Measurements from ENCODE around the gene CALML5. TPM values are rescaled to one million over a fixed set of nuclear protein-coding genes. Genes with fewer than 3 reads are reported as not detected.
A peak's percentile ranks its signal among the peaks of the same experiment; 100 is the strongest.

CALML5 gene
- total RNA-seq, 2 experiments from 2014 or later, result not detected

DNA sequence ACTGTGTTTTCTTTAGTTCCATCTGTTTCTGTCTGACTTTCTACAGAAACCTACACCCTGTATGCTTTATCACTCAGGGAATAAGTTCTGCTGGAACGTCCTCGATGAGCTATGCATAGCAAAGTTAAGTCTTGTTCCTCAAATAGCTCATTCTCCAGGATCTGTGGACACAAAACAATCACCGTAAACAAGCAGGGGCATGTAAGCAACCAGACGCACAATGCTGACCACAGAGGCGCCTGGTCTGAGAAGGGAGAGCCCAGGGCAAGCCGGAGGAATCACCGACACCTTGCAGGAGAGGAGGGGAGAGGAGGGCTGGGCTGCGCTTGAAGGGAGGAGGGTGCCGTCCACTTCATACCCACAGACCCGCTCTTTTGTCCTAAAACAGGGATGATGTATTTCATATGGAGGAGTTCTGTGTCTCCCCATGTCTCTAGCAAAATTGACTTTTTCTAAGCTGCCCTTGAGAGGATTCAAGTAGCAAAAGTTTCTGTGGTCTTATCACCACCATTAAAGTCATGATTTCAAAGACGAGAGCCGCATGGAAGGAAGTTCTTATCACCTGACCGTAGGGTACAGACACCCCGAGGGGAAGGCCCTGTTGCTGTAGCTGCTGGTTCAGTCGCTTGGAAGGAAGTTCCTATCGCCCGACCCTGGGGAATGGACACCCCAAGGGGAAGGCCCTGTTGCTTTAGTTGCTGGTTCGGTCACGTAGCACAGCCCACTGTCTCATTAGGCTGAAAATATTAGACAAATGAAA is 39.7 kb upstream of the CALML5 start:
- POLR2A ChIA-PET, result no interaction called here
- peaks cover 11% of the 10 kb centered on the region for H3K9me3 Mint-ChIP-seq
- H3K27ac Mint-ChIP-seq, result no peak overlapping the region
- peaks cover 6% of the 10 kb centered on the region for H3K27me3 Mint-ChIP-seq
- H3K4me3 Mint-ChIP-seq, result no peak overlapping the region
- no peaks in the 10 kb centered on the region for H3K4me1 Mint-ChIP-seq
- DNase-seq (no peak), ATAC-seq (ENCODE audit: low read depth) (no peak)
- peaks cover 2% of the 10 kb centered on the region for H3K36me3 Mint-ChIP-seq

DNA sequence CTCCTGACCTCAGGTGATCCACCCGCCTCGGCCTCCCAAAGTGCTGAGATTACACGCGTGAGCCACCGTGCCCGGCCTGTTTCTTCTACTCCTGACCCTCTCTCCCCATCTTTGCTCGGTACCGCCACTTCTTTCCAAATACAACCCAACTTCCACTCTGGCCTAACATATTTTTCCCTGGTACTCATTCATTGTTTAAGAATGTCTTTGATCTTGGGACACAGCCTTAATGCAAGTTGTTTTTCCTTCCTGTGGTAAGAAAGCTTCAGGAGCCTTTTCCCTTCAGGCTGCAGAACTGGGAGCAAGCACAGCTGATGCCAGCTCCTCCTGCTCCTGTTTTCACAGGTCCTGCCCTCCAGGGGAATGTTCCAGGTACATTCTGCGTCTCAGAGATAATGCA is 39.1 kb upstream of the CALML5 start:
- no peak overlapping the region for H3K27ac Mint-ChIP-seq
- no peak overlapping the region for H3K4me3 Mint-ChIP-seq
- POLR2A ChIA-PET, result no interaction called here
- DNase-seq (no peak), ATAC-seq (ENCODE audit: low read depth) (no peak)
- H3K4me1 Mint-ChIP-seq, result no peaks in the 10 kb centered on the region
- H3K36me3 Mint-ChIP-seq, result peaks cover 2% of the 10 kb centered on the region
- H3K27me3 Mint-ChIP-seq, result peaks cover 6% of the 10 kb centered on the region
- H3K9me3 Mint-ChIP-seq, result peaks cover 11% of the 10 kb centered on the region

DNA sequence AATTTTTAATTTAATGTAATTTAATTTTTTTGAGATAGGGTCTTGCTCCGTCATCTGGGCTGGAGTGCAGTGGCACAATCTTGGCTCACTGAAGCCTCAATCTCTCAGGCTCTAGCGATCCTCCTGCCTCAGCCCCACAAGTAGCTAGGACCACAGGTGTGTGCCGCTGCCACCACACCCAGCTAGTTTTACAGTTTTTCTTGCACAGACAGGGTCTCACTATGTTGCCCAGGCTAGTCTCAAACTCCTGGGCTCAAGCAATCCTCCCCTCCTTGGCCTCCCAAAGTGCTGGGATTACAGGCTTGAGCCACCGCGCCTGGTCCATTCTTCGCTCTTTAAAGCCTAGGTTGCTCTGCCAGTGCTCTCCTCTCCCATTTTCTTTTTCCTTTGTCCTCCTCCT is 38.3 kb upstream of the CALML5 start:
- POLR2A ChIA-PET, result no interaction called here
- Mint-ChIP-seq H3K27ac (no peak overlapping the region), H3K4me3 (no peak overlapping the region), H3K36me3 (peaks cover 2% of the 10 kb centered on the region), H3K27me3 (peaks cover 6% of the 10 kb centered on the region), H3K9me3 (peaks cover 8% of the 10 kb centered on the region), H3K4me1 (no peaks in the 10 kb centered on the region)
- DNase-seq (no peak), ATAC-seq (ENCODE audit: low read depth) (no peak)

DNA sequence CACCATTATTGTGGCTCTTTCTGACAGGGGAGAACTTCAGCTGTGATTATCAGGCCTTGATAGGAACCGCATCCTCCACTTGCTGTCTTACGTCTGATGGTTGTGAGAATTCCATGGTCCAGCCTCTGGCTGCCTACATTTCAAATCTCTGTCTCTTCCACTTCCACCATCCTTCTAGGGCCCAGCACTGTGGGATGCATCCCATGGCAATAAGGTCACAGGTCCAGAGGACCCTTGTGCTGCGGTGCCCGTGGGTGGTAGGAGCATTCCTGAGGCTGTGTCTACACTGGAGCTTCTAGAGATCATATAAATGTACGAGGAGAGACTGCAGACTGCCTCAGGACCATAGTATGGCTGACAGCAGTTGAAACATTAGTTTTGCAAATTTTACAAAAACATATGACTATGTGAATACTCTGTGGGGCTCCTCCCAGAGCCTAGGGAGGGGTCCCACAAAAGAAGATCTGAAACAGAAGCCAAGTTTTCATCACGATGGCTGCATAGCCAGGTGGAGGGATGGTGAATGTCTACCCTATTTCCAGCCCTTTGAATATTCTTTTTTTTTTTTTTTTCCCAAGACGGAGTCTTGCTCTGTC is 37.2 kb upstream of the CALML5 start:
- DNase-seq, result no peak

DNA sequence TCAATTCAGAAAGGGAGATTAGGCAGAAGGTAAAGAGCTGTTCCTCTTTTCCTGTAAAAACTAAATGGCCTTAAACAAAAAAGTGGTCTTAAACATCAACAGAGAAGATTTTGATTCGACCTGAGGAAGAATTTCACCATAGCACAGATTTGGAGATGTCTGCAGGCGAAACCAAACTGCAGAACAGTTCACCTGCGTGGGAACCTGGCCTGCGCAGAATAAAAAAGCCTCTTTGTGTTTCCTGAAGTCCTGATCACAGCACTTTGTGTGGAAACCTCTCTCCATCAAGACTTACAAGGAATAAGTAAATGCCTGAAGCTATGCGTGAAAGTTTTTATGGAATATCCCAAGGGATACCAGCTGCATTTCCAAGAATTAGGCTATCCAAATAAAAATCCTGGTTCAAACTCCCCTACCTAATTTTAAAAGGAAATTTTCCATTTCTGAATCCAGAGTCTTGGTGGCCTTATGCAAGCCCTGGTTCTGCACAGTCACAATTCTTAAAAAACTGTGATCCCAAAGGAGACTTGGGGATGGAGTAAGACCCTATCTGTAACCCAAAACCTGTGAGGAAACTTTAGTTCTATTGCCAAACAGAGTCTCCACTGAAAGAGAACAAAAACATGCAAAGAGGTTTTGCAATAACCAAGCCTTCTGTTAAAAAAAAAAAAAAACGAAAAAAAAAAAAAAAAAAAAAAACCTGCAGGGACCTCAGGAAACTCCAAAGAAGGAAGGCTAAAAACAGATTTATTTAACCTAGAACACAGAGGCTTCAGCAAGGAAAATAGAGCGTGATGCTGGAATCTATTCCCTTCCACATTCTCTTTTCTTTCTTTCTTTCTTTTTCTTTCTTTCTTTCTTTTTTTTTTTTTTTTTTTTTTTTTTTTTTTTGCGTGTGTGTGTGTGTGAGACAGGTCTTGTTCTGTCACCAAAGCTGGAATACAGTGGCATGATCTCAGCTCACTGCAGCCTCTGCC is 35.8 kb upstream of the CALML5 start:
- Mint-ChIP-seq H3K27me3 (peaks cover 6% of the 10 kb centered on the region), H3K9me3 (peaks cover 2% of the 10 kb centered on the region), H3K36me3 (no peaks in the 10 kb centered on the region), H3K4me3 (no peak overlapping the region), H3K4me1 (no peaks in the 10 kb centered on the region), H3K27ac (no peak overlapping the region)
- ATAC-seq (ENCODE audit: low read depth) (no peak), DNase-seq (no peak)
- POLR2A ChIA-PET, result no interaction called here

More for the DNA sequence above, 37.2 kb upstream of the CALML5 start:
- peaks cover 6% of the 10 kb centered on the region for H3K9me3 Mint-ChIP-seq
- no peaks in the 10 kb centered on the region for H3K4me1 Mint-ChIP-seq
- H3K4me3 Mint-ChIP-seq, result no peak overlapping the region
- peaks cover 6% of the 10 kb centered on the region for H3K27me3 Mint-ChIP-seq
- no peaks in the 10 kb centered on the region for H3K36me3 Mint-ChIP-seq
- no peak for ATAC-seq (ENCODE audit: low read depth)
- no peak overlapping the region for H3K27ac Mint-ChIP-seq
- POLR2A ChIA-PET, result no interaction called here

DNA sequence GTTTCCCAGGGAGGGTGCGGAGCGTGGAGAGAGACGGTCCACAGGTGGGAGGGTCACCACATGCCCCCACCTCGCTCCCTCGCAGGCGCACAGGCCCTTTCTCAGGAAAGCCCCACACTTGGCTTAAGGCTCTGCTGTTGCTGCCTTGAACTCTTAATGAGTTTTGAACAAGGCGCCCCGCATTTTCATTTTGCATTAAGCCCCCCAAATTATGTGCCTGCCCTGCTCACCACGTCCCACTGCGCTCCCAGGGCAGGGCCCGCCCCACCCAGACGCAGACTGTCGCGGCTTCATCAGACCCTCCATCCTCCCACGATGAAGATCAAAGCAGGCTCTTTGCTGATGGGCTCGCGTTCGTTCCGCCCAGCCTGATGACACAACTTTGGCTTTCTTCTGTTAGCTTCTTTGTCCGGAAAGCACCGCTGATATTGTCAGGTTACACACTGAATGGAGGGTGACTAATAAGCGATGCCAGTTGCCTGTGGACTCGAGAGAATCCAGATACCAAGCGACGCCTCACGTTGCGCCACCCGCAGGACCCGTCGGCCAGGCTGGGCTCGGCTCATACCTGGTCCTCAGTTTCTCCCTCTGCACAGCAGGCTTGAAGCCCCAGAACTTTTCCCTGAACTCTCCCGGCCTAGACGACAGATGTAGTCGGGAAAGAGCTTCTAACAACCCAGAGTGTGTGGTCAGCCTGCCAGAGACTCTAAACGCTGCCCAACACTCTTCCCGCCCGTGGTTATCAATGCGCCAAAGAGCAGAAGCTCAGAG is 34.9 kb upstream of the CALML5 start:
- H3K9me3 Mint-ChIP-seq, result no peaks in the 10 kb centered on the region
- DNase-seq (no peak), ATAC-seq (ENCODE audit: low read depth) (no peak)
- peaks cover 4% of the 10 kb centered on the region for H3K27me3 Mint-ChIP-seq
- H3K4me3 Mint-ChIP-seq, result no peak overlapping the region
- no peaks in the 10 kb centered on the region for H3K4me1 Mint-ChIP-seq
- POLR2A ChIA-PET, result no interaction called here
- no peaks in the 10 kb centered on the region for H3K36me3 Mint-ChIP-seq
- no peak overlapping the region for H3K27ac Mint-ChIP-seq

DNA sequence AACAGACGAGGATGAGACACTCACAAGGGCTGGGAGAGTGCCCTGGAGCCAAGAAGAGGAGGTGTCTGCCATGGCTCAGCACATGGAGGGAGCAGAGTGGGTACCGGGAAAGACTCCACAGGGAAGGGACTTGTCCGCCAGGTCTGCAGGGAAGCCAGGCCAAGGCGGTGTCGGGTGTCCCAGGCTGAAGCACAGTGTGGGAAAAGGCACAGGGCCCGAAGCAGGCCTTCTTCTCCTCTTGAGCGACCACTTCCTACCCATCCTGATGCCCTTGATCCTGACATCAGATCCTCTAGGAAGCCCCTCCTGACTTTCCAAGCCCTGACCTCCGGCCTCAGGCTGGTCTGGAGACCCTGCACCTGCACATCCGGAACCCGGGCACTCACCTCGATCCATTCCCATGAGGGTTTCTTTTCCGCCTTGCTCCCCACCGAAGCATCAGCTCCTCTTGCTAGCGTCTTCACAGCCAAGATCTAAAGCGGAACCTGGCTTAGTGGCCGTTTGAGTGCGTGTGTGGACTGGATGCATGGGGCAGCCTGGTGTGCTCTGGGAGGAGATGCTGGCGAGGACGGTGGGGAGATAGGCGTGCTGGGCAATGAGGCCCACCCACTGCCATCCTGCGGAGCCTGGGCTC is 33.8 kb upstream of the CALML5 start:
- H3K4me1 Mint-ChIP-seq, result no peaks in the 10 kb centered on the region
- DNase-seq (no peak), ATAC-seq (ENCODE audit: low read depth) (no peak)
- H3K27ac Mint-ChIP-seq, result no peak overlapping the region
- POLR2A ChIA-PET, result no interaction called here
- peaks cover 3% of the 10 kb centered on the region for H3K27me3 Mint-ChIP-seq
- no peaks in the 10 kb centered on the region for H3K9me3 Mint-ChIP-seq
- H3K36me3 Mint-ChIP-seq, result no peaks in the 10 kb centered on the region
- H3K4me3 Mint-ChIP-seq, result no peak overlapping the region

DNA sequence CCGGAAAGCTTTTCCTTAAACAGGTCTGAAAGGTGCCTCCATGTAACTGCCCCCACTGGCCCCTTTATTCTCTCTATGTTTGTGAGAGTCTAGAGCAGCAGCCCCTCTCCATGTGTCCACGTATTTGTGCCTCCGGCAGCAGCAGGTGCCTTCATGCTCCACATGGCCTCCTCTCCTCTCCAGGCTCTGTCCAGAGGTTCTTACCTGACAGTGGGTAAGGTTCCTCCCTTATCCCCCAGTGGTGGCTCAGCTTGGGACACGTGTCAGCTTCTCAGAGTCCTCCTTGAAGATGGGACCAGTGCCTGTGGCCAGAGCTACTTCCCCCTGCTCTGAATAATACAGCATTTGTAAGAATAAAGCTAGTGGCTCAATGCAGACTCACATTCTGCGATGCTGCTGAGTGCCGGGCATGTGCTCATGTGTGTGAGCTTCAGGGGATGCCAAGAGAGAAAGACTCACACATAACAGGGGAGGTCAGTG is 33.3 kb upstream of the CALML5 start:
- no peaks in the 10 kb centered on the region for H3K9me3 Mint-ChIP-seq
- POLR2A ChIA-PET, result no interaction called here

DNA sequence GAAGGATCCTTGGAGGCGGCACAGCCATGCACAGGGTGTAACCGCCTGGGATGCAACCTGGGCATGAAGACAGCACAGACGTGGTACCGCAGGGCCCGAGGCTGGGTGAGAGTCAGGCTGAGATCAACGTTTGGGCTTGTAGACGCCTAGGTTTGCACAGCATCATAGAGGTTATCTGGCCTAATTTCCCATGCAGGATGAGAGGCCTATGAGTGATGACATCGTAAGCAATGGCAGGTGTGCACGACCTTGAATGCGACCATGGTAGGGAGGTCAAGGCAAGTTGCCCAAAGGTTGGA is 32.9 kb upstream of the CALML5 start:
- POLR2A ChIA-PET, result no interaction called here
- DNase-seq, result no peak

More for the DNA sequence above, 33.3 kb upstream of the CALML5 start:
- Mint-ChIP-seq H3K27ac (no peak overlapping the region), H3K27me3 (no peaks in the 10 kb centered on the region), H3K4me1 (no peaks in the 10 kb centered on the region), H3K36me3 (no peaks in the 10 kb centered on the region), H3K4me3 (no peak overlapping the region)
- no peak for ATAC-seq (ENCODE audit: low read depth)
- DNase-seq, result no peak

DNA sequence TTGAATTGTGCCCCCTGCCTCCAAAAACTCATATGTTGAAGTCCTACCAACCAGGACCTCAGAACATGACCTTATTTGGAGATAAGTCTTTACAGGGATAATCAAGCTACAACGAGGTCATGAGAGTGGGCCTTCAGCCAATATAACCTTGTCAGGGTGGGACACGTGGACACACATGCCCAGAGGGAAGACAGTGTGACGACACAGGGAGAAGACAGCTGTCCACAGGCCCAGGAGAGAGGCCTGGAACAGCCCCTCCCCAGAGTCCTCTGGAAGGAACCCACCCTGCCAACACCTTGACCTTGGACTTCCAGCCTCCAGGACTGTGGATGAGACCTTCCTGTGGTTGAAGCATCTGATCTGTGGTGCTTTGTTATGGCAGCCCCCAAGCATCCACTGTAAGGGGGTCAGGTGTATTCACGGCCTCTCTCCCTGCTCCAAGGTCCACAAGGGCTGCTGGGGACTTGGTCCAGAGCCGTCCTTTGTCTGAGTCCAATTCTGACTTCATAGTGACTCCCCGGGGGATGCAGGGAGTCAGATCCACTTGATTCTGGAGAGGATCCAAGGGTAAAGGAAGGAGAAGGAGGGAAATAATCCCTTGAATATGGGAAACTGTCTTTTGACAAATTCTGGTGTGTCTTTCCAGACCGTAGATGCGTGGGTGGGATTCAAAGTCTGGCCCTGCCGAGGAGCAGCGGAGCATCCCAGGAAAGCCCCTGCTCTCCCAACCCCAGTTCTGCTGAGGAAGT is 32.4 kb upstream of the CALML5 start:
- peak; percentile 12 for DNase-seq
- POLR2A ChIA-PET, result no interaction called here
- ATAC-seq (ENCODE audit: low read depth), result no peak
- Mint-ChIP-seq H3K4me3 (no peak overlapping the region), H3K4me1 (no peaks in the 10 kb centered on the region), H3K9me3 (no peaks in the 10 kb centered on the region), H3K27me3 (no peaks in the 10 kb centered on the region), H3K36me3 (no peaks in the 10 kb centered on the region), H3K27ac (no peak overlapping the region)

More for the DNA sequence above, 32.9 kb upstream of the CALML5 start:
- H3K9me3 Mint-ChIP-seq, result no peaks in the 10 kb centered on the region
- no peak for ATAC-seq (ENCODE audit: low read depth)
- H3K36me3 Mint-ChIP-seq, result no peaks in the 10 kb centered on the region
- H3K4me3 Mint-ChIP-seq, result no peak overlapping the region
- no peaks in the 10 kb centered on the region for H3K4me1 Mint-ChIP-seq
- H3K27ac Mint-ChIP-seq, result no peak overlapping the region
- H3K27me3 Mint-ChIP-seq, result no peaks in the 10 kb centered on the region

DNA sequence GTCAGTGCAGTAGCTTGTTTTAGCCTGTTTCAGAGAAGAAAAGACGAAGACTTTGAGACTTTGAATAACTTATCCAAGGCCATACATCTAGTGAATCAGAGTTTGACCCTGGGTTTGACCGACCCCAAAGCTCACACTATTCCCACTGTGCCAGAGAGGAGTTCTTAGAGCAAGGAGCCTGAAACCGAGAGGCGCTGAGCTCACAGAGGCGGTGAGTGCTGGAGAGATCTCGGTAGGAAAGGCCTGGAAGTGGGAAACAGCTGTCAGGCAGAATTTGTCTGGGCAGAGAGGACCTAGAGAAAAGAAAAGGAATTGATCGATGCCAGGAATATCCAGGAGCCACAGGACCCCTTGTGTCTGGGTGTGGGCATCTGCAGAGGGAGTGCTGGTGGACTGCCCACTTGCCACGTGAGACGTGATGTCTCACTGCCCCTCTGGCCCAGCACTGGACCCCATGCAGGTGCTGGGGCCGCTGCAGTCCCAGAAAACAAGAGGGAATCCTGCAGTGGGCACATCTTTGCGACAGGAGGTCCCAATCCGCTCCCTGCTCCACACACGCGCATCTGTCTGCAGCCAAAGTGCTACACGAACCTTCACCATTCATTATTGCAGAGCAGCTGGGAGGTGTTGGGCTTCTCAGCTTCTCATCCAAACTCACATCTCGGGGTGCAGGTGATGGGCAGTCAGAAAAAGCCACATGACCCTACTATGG is 31.6 kb upstream of the CALML5 start:
- peak; percentile 14 for DNase-seq
- Mint-ChIP-seq H3K36me3 (no peaks in the 10 kb centered on the region), H3K27me3 (no peaks in the 10 kb centered on the region), H3K4me3 (no peak overlapping the region), H3K9me3 (no peaks in the 10 kb centered on the region), H3K4me1 (no peaks in the 10 kb centered on the region), H3K27ac (no peak overlapping the region)
- no peak for ATAC-seq (ENCODE audit: low read depth)
- POLR2A ChIA-PET, result no interaction called here

DNA sequence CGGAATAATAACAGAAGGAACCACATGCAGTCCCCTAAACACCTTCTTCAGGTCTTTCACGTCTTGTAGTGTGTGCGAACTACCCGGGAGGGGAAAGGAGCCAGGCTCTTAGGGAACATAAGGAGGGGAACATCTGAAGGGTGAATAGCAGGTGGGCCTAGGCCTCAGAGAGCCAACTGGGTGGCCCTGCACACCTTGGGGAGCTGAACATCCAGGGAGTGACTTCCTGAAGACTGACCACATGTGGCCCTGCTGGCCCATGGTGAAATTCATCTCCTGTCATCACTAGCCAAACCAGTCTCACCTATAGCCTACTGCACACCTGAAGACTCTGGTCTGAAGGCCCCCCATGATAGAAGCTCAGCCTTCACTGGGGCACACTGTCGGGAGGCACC is 31.0 kb upstream of the CALML5 start:
- Mint-ChIP-seq H3K27me3 (no peaks in the 10 kb centered on the region), H3K27ac (no peak overlapping the region), H3K9me3 (no peaks in the 10 kb centered on the region), H3K36me3 (no peaks in the 10 kb centered on the region), H3K4me3 (no peak overlapping the region), H3K4me1 (no peaks in the 10 kb centered on the region)
- ATAC-seq (ENCODE audit: low read depth) (no peak), DNase-seq (no peak)
- POLR2A ChIA-PET, result no interaction called here
